ENCODE measurements around the gene CD82. TPM values are rescaled to one million over a fixed set of nuclear protein-coding genes. Genes with fewer than 3 reads are reported as not detected.

The CD82 gene
- total RNA-seq, 2 donors from 2014 or later, result 15.4 to 23.4 TPM

DNA sequence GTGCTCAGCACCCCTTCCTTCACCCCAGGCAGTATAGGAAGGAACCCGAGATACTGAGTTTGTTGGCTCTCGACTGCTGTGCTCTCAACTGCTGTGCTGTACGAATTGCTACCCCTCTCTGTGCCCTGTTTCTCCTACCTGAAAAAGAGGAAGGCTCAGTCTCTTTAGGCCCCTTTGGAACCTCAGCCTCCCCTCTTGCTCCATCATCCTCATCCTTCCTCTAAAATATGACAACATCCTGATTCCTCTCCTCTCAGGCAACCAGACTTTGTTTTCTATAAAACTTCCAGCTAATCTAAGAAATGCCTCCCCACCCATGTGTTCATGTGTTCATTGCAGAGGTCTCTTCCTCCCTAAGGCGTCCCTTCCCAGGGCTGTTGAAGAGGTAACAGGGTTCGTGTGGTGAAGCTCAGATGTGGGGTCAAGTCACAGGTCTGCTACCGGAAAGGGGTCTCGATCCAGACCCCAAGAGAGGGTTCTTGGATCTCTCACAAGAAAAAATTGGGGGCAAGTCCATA is 35.5 kb upstream of the CD82 start:
- ATAC-seq (ENCODE audit: insufficient number of reproducible peaks, low FRiP score, low read depth) (no peak), DNase-seq (ENCODE audit: low spot score) (no peak)
- Histone ChIP-seq H3K27me3 (replicated peaks; ENCODE audit: insufficient read depth) (no peaks in the 10 kb centered on the region), H3K9me3 (no peaks in the 10 kb centered on the region), H3K4me1 (ENCODE audit: control insufficient read depth in 1 of 2, low read depth in 2 of 2) (no peaks in the 10 kb centered on the region), H3K27ac (no peak overlapping the region), H3K36me3 (no peaks in the 10 kb centered on the region), H3K4me3 (no peak overlapping the region)
- TF ChIP-seq, protein P1, sequence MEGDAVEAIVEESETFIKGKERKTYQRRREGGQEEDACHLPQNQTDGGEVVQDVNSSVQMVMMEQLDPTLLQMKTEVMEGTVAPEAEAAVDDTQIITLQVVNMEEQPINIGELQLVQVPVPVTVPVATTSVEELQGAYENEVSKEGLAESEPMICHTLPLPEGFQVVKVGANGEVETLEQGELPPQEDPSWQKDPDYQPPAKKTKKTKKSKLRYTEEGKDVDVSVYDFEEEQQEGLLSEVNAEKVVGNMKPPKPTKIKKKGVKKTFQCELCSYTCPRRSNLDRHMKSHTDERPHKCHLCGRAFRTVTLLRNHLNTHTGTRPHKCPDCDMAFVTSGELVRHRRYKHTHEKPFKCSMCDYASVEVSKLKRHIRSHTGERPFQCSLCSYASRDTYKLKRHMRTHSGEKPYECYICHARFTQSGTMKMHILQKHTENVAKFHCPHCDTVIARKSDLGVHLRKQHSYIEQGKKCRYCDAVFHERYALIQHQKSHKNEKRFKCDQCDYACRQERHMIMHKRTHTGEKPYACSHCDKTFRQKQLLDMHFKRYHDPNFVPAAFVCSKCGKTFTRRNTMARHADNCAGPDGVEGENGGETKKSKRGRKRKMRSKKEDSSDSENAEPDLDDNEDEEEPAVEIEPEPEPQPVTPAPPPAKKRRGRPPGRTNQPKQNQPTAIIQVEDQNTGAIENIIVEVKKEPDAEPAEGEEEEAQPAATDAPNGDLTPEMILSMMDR (IDR thresholded peaks at IDR 0.05), result no peak

DNA sequence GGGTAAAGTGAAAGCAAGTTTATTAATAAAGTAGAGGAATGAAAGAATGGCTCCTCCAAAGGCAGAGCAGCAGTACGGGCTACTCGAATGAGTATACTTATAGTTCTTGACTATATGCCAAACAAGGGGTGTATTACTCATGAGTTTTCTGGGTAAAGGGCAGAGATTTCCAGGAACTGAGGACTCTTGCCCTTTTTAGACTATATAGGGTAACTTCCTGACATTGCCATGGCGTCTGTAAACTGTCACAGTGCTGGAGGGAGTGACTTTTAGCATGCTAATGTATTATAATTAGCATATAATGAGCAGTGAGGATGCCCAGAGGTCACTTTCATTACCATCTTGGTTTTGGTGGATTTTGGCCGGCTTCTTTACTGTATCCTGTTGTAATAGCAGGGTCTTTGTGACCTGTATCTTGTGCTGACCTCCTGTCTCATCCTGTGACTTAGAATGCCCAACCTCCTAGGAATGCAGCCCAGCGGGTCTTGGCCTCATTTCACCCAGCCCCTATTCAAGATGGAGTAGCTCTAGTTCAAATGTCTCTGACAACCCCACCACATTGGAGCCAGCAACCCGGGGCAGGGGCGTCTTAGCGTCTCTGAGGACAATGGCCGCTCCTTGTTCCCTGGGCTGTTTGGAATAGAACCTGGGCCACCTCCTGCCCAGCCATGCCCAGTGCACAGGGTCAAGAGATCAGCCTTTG is 34.9 kb upstream of the CD82 start:
- Histone ChIP-seq H3K27me3 (replicated peaks; ENCODE audit: insufficient read depth) (no peaks in the 10 kb centered on the region), H3K4me1 (ENCODE audit: control insufficient read depth in 1 of 2, low read depth in 2 of 2) (no peaks in the 10 kb centered on the region), H3K27ac (no peak overlapping the region)

DNA sequence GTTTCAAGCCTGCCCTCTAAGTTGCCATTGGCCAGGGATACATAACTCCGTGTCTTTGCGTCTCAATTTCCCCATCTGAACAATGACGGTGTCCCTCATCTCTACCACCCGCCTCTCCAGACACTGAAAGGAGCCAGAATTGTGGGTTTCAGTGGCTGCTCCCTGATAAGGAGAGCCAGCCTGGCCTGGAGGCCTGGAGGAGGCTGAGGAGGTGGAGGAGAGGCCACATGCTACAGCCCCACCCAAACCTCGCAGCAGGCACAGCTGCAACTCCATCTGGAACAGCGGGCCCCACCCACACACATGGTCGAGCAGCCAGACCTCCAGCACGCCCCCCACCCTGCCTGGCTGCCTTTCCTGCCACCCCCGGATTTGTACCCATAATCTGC is 34.4 kb upstream of the CD82 start:
- no peak for ATAC-seq (ENCODE audit: insufficient number of reproducible peaks, low FRiP score, low read depth)
- Histone ChIP-seq H3K4me1 (ENCODE audit: control insufficient read depth in 1 of 2, low read depth in 2 of 2) (no peaks in the 10 kb centered on the region), H3K27ac (no peak overlapping the region)

More for the DNA sequence above, 34.9 kb upstream of the CD82 start:
- DNase-seq (ENCODE audit: low spot score), result no peak
- ATAC-seq (ENCODE audit: insufficient number of reproducible peaks, low FRiP score, low read depth), result no peak
- TF ChIP-seq, protein P1 (IDR thresholded peaks at IDR 0.05), result no peak
- H3K36me3 ChIP-seq, result no peaks in the 10 kb centered on the region
- H3K9me3 ChIP-seq, result no peaks in the 10 kb centered on the region
- no peak overlapping the region for H3K4me3 ChIP-seq

DNA sequence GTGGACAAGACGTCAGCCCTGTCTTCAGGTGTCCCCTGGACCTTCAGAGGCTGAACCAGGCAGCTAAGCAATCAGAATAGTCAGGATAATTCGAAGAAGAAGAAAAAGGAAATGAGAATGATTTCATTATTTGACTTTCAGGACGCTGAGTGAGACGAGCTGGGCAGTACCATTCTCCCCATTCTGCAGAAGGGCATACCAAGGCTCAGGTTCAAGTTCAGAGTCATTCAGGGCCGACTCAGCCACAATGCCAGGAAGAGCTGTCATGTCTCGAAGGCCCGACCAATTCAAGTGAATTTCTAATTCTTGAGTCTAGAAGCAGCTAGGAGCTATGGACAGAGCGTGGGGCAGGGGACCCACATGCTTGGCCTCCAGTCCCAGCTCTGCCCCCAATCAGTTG is 33.8 kb upstream of the CD82 start:
- no peaks in the 10 kb centered on the region for H3K9me3 ChIP-seq
- ATAC-seq (ENCODE audit: insufficient number of reproducible peaks, low FRiP score, low read depth) (no peak), DNase-seq (ENCODE audit: low spot score) (no peak)
- H3K4me1 ChIP-seq (ENCODE audit: control insufficient read depth in 1 of 2, low read depth in 2 of 2), result no peaks in the 10 kb centered on the region
- H3K27ac ChIP-seq, result no peak overlapping the region
- no peaks in the 10 kb centered on the region for H3K27me3 ChIP-seq (replicated peaks; ENCODE audit: insufficient read depth)
- no peaks in the 10 kb centered on the region for H3K36me3 ChIP-seq
- TF ChIP-seq, protein P1 (IDR thresholded peaks at IDR 0.05), result no peak
- no peak overlapping the region for H3K4me3 ChIP-seq

More for the DNA sequence above, 34.4 kb upstream of the CD82 start:
- Histone ChIP-seq H3K9me3 (no peaks in the 10 kb centered on the region), H3K4me3 (no peak overlapping the region), H3K27me3 (replicated peaks; ENCODE audit: insufficient read depth) (no peaks in the 10 kb centered on the region), H3K36me3 (no peaks in the 10 kb centered on the region)
- DNase-seq (ENCODE audit: low spot score), result no peak
- TF ChIP-seq, protein P1 (IDR thresholded peaks at IDR 0.05), result no peak

DNA sequence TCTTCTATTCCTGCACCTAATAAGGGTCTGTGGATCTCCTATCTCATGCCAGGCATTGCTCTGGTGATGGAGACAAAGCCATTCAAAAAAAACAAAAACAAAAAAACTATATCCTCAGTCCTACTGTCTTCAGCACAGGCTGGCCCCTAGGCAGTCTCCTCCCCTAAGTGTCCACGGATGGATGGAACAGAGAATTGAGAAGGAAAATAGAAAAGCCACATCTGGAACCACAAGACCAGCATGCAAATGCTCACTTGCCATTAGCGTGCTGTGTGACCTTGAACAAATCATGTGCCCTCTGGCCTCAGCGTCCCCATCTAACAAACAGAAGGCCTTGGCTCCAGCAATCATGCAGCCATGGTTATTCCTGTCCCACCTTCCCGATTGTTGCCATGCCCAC is 32.7 kb upstream of the CD82 start:
- no peaks in the 10 kb centered on the region for H3K27me3 ChIP-seq (replicated peaks; ENCODE audit: insufficient read depth)
- H3K4me3 ChIP-seq, result no peak overlapping the region
- no peak for DNase-seq (ENCODE audit: low spot score)
- TF ChIP-seq, protein P1 (IDR thresholded peaks at IDR 0.05), result no peak
- no peaks in the 10 kb centered on the region for H3K36me3 ChIP-seq
- H3K4me1 ChIP-seq (ENCODE audit: control insufficient read depth in 1 of 2, low read depth in 2 of 2), result no peaks in the 10 kb centered on the region
- ATAC-seq (ENCODE audit: insufficient number of reproducible peaks, low FRiP score, low read depth), result no peak
- no peak overlapping the region for H3K27ac ChIP-seq
- H3K9me3 ChIP-seq, result no peaks in the 10 kb centered on the region

All from thoracic aorta (tissue), 2 donors.